Measurements from ENCODE around the gene ELAC2.

The ELAC2 gene

GRCh38 chr17:12985431-12986293 lies 32.2 kb downstream of the ELAC2 start:
- H3K4me2 ChIP-seq (ENCODE audit: low read length, poor library complexity, severe bottlenecking) = no peak overlapping the region
- H2AK5ac ChIP-seq (ENCODE audit: low read length, severe bottlenecking) = no peak overlapping the region
- H3K27ac ChIP-seq (ENCODE audit: low read length, poor library complexity, severe bottlenecking) = no peak overlapping the region
- DNase-seq = no peak
- peaks cover 7% of the 10 kb centered on the region for H3K4me1 ChIP-seq (ENCODE audit: control insufficient read depth, insufficient read depth, low read depth, low read length)
- no peak overlapping the region for H2BK15ac ChIP-seq (ENCODE audit: low read depth, poor library complexity, severe bottlenecking)
- no peaks in the 10 kb centered on the region for H3K79me1 ChIP-seq (replicated peaks; ENCODE audit: low read length, poor library complexity, severe bottlenecking)
- peak overlapping the region; percentile 86 for H3K9ac ChIP-seq (ENCODE audit: low read length)
- H3K4me3 ChIP-seq (ENCODE audit: insufficient read depth in 1 of 2, low read depth in 1 of 2, low read length in 2 of 2) = peak overlapping the region in 1 of 2 experiments; percentile 42
- H3K36me3 ChIP-seq (ENCODE audit: control insufficient read depth in 1 of 2, insufficient read depth in 2 of 2, low read depth in 1 of 2, low read length in 2 of 2) = peaks cover 9 to 10% of the 10 kb centered on the region in 2 experiments
- H3K23ac ChIP-seq (ENCODE audit: low read length in 2 of 2) = no peak overlapping the region
- H3K9me3 ChIP-seq (ENCODE audit: control insufficient read depth, low read length) = no peaks in the 10 kb centered on the region
- H3K4ac ChIP-seq (ENCODE audit: low read depth in 1 of 2, low read length in 2 of 2) = no peak overlapping the region
- H4K91ac ChIP-seq (ENCODE audit: low read length) = no peak overlapping the region
- no peak overlapping the region for H2BK5ac ChIP-seq (ENCODE audit: low read depth, low read length, poor library complexity, severe bottlenecking)
- H3K14ac ChIP-seq (ENCODE audit: low read length in 2 of 2) = no peak overlapping the region
- H2BK12ac ChIP-seq (ENCODE audit: low read length in 2 of 2) = no peak overlapping the region
- no peak overlapping the region for H4K8ac ChIP-seq (ENCODE audit: low read length)
- 83% methylated on average over 14 of the region's 14 CpGs for WGBS
- H2AFZ ChIP-seq (ENCODE audit: low read depth, low read length) = no peak overlapping the region
- no peak overlapping the region for H3K18ac ChIP-seq (ENCODE audit: low read depth in 1 of 2, low read length in 2 of 2)
- H3K27me3 ChIP-seq (ENCODE audit: control insufficient read depth in 1 of 2, insufficient read depth in 1 of 2, low read length in 2 of 2) = no peaks in the 10 kb centered on the region
- no peak overlapping the region for H2BK120ac ChIP-seq (ENCODE audit: low read depth, low read length)

DNA sequence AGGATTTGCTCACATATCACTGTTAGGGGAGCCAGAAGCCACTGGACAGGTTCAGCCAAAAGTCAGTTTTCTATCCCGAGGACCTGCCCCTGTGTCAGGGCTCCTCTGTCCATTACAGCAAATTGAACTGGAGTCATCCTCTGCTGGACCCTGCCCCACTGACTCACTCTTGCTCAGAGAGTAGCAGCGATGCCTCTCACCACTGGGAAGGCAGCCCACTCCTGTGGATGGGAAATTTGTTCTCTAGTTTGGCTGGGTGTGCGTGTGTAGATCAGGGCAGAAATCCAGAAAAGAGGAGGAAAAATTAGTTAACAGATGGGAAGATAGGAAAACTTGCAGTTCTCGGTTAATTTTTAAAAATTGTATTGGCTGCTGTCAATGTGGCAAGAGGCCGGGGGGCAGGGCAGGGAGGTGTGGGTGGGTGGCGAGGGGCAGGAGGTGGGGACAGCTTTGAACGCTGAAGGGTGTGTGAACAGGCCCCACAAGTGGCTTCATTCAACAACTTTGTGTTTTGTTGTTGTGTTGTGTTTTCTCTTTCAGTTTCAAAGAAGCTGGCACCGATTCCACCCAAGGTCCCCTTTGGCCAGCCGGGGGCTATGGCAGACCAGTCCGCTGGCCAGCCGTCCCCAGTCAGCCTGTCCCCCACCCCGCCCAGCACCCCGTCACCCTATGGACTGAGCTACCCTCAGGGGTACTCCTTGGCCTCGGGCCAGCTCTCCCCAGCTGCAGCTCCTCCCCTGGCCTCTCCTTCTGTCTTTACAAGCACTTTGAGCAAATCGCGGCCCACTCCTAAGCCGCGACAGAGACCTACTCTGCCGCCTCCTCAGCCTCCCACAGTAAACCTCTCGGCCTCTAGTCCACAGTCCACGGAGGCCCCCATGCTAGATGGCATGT lies 33.6 kb downstream of the ELAC2 start:
- no peaks in the 10 kb centered on the region for H3K9me3 ChIP-seq (ENCODE audit: control insufficient read depth, low read length)
- H3K9ac ChIP-seq (ENCODE audit: low read length) = peak overlapping the region; percentile 86
- no peak overlapping the region for H2AFZ ChIP-seq (ENCODE audit: low read depth, low read length)
- no peak overlapping the region for H4K91ac ChIP-seq (ENCODE audit: low read length)
- peak overlapping the region in 1 of 2 experiments; percentile 30 for H3K18ac ChIP-seq (ENCODE audit: low read depth in 1 of 2, low read length in 2 of 2)
- H2BK15ac ChIP-seq (ENCODE audit: low read depth, poor library complexity, severe bottlenecking) = no peak overlapping the region
- no peak overlapping the region for H3K4me2 ChIP-seq (ENCODE audit: low read length, poor library complexity, severe bottlenecking)
- H3K4me1 ChIP-seq (ENCODE audit: control insufficient read depth, insufficient read depth, low read depth, low read length) = peaks cover 7% of the 10 kb centered on the region
- H3K79me1 ChIP-seq (replicated peaks; ENCODE audit: low read length, poor library complexity, severe bottlenecking) = no peaks in the 10 kb centered on the region
- no peak overlapping the region for H2BK5ac ChIP-seq (ENCODE audit: low read depth, low read length, poor library complexity, severe bottlenecking)
- no peak overlapping the region for H3K23ac ChIP-seq (ENCODE audit: low read length in 2 of 2)
- H2BK12ac ChIP-seq (ENCODE audit: low read length in 2 of 2) = no peak overlapping the region
- H2AK5ac ChIP-seq (ENCODE audit: low read length, severe bottlenecking) = no peak overlapping the region
- no peaks in the 10 kb centered on the region for H3K36me3 ChIP-seq (ENCODE audit: control insufficient read depth in 1 of 2, insufficient read depth in 2 of 2, low read depth in 1 of 2, low read length in 2 of 2)
- H2BK120ac ChIP-seq (ENCODE audit: low read depth, low read length) = no peak overlapping the region
- H4K8ac ChIP-seq (ENCODE audit: low read length) = no peak overlapping the region
- H3K4ac ChIP-seq (ENCODE audit: low read depth in 1 of 2, low read length in 2 of 2) = no peak overlapping the region
- no peak for DNase-seq
- H3K27me3 ChIP-seq (ENCODE audit: control insufficient read depth in 1 of 2, insufficient read depth in 1 of 2, low read length in 2 of 2) = no peaks in the 10 kb centered on the region
- no peak overlapping the region for H3K14ac ChIP-seq (ENCODE audit: low read length in 2 of 2)
- peak overlapping the region in 1 of 2 experiments; percentile 53 for H3K4me3 ChIP-seq (ENCODE audit: insufficient read depth in 1 of 2, low read depth in 1 of 2, low read length in 2 of 2)
- 91% methylated on average over 20 of the region's 21 CpGs for WGBS
- no peak overlapping the region for H3K27ac ChIP-seq (ENCODE audit: low read length, poor library complexity, severe bottlenecking)

DNA sequence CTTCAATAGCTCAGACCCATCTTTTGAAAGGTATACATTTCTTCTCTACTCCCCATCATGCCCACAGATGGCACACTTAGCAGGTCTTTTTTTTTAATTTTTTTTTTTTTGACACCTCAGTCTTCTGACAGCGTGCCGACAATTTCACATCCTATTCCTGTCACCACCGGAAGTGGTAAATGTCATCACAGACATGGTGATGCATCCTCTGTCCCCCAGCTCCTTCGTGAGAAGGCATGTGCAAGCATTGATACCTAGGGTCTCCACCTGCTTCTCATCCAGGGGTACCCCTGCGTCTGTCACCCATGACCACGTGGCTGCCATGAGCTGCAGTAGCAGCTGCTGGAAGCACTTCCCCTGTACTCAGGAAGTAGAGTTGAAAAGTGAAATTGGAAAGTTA lies 35.6 kb downstream of the ELAC2 start:
- H2AK5ac ChIP-seq (ENCODE audit: low read length, severe bottlenecking) = no peak overlapping the region
- H3K4me3 ChIP-seq (ENCODE audit: insufficient read depth in 1 of 2, low read depth in 1 of 2, low read length in 2 of 2) = no peak overlapping the region
- H2BK120ac ChIP-seq (ENCODE audit: low read depth, low read length) = no peak overlapping the region
- H3K4me1 ChIP-seq (ENCODE audit: control insufficient read depth, insufficient read depth, low read depth, low read length) = peaks cover 6% of the 10 kb centered on the region
- no peaks in the 10 kb centered on the region for H3K36me3 ChIP-seq (ENCODE audit: control insufficient read depth in 1 of 2, insufficient read depth in 2 of 2, low read depth in 1 of 2, low read length in 2 of 2)
- H3K27ac ChIP-seq (ENCODE audit: low read length, poor library complexity, severe bottlenecking) = no peak overlapping the region
- no peak for DNase-seq
- H3K4ac ChIP-seq (ENCODE audit: low read depth in 1 of 2, low read length in 2 of 2) = no peak overlapping the region
- no peaks in the 10 kb centered on the region for H3K27me3 ChIP-seq (ENCODE audit: control insufficient read depth in 1 of 2, insufficient read depth in 1 of 2, low read length in 2 of 2)
- H3K4me2 ChIP-seq (ENCODE audit: low read length, poor library complexity, severe bottlenecking) = no peak overlapping the region
- H2BK15ac ChIP-seq (ENCODE audit: low read depth, poor library complexity, severe bottlenecking) = no peak overlapping the region
- 91% methylated on average over 6 of the region's 6 CpGs for WGBS
- H4K8ac ChIP-seq (ENCODE audit: low read length) = no peak overlapping the region
- H3K9me3 ChIP-seq (ENCODE audit: control insufficient read depth, low read length) = no peaks in the 10 kb centered on the region
- peak overlapping the region in 1 of 2 experiments; percentile 36 for H3K14ac ChIP-seq (ENCODE audit: low read length in 2 of 2)
- H3K18ac ChIP-seq (ENCODE audit: low read depth in 1 of 2, low read length in 2 of 2) = no peak overlapping the region
- H4K91ac ChIP-seq (ENCODE audit: low read length) = no peak overlapping the region
- H2AFZ ChIP-seq (ENCODE audit: low read depth, low read length) = no peak overlapping the region
- no peak overlapping the region for H2BK5ac ChIP-seq (ENCODE audit: low read depth, low read length, poor library complexity, severe bottlenecking)
- no peaks in the 10 kb centered on the region for H3K79me1 ChIP-seq (replicated peaks; ENCODE audit: low read length, poor library complexity, severe bottlenecking)
- H3K9ac ChIP-seq (ENCODE audit: low read length) = no peak overlapping the region
- no peak overlapping the region for H2BK12ac ChIP-seq (ENCODE audit: low read length in 2 of 2)
- H3K23ac ChIP-seq (ENCODE audit: low read length in 2 of 2) = no peak overlapping the region
